IPS DF 4.7 (cell line): ENCODE results near the gene LMTK2.

Experiments
- DNase-seq: peaks from one replicate; pipeline ENCODE4 v3.0.0-alpha.2; 2013; ENCODE audit warnings: low spot score; ENCODE audit errors: extremely low read depth

The LMTK2 gene

DNA sequence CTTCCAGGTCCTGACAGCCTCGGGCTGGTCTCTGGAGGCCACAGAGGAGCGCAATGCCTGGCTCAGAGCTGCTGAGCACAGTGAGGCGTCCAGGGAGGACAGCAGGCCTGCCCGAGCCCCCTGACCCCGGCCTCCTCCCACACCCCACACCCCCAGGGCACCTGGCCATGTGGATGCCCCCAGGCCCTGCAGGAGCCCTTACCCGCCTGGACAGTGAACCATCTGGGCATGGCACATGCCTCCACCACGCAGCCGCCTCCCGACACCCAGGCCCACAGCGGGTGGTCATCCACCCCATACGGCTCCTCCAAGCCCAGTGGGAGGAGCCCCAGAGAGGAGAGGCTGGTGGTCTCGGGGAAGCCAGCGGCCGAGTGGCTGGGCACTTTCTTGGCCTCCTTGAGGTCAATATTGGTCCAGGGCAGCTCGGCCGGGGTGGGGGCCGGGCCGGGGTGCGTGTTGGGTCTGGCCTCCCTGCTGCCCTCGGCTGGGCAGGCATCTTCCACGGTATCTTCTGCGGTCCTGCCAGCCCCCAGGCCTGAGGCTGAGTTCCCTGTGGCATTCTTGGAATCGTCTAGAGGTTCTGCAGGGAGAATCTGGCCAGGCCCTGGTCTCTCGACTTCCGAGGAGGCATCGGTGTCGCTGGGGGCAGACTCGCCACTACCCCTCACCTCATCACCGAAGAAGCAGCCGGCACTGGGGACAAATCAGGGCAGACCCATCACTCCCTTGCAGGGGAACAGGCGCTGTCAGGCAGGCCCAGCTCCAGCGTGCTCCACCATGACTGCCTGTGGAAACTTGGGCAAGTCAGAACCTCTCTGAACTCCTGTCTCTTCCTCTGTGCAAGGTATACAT, 126.8 kb downstream of the LMTK2 start:
- DNase-seq: no peak

DNA sequence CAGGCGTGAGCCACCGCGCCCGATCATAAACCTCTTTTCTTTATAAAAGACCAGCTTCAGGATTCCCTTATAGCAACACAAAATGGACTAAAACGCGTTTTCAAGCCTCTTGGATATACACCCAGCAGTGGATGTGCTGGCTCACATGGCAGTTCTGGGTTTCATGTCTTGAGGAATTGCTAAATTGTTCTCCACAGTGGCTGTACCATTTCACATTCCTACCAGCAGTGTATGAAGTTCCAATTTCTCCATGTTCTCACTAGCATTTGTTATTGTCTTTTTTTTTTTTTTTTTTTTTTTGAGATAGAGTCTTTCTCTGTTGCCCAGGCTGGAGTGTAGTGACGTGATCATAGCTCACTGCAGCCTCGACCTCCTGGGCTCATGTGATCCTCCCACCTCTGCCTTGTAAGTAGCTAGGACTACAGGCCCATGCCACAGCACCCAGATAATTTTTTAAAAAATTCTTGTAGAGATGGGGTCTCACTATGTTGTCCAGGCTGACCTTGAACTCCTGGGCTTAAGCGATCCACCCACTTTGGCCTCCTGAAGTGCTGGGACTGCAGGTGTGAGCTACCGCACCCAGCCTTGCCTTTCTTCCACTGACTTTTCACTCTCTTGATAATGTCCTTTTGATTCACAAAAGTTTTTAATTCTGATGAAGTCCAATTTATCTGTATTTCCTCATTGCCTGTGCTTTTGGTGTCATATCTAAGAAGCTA, 127.9 kb downstream of the LMTK2 start:
- DNase-seq: no peak

DNA sequence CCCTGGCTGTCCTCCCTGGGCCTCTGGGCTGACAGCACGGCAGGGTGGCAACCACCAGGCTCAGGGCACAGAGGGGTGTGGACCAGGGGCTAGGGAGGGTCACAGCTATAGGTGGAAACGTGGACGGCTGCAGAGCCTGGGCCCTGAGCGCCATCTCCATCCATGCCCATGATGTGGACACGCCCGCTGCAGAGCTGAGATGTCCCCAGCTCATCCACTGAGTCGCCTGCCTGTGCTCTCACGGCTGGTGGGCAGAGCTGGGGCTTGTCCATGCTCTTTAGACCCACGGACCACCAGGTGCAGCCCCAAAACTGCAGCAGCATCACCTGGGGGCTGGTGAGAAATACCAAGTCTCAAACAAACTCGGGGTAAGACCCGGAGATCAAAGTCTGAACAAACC, 129.2 kb downstream of the LMTK2 start:
- no peak for DNase-seq

DNA sequence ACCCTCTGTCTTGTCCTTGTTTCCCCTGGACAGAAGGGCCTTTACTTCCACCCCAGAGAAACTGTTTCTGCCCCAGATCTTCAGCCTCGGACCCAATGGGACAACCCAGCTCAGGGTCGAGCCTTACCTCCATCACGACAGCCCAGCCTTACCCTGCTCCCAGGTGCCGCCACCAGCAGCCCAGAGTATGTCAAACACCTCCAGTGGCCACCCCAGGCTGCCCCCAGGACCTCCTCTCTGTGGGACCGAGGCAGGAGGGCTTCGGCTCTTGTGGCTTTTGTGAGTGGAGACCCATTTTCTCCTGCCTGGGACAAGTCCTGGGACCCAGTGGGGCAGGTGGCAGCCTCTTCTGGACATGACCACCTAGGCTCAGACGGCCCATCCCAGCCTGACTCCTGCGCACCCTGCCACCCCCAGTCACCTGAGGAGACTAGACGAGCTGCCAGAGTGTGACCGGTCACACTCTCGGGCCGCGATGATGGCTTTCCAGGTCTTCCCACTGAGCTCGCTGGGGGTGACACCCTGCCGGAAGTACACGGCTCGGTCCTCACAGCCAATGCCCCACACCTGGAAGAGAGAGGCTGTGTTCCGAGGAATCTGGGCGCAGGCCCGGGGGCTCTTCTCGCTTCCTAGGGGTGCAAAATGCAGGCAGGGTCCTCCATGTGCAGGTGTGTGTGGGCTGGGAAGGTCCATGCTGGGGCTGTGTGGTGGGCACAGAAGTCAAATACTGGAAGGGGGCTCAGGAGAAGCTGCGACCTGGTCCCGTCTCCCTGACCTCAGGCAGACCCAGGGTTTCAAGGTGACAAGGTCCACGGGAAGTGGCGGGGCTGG, 129.9 kb downstream of the LMTK2 start:
- DNase-seq: no peak

DNA sequence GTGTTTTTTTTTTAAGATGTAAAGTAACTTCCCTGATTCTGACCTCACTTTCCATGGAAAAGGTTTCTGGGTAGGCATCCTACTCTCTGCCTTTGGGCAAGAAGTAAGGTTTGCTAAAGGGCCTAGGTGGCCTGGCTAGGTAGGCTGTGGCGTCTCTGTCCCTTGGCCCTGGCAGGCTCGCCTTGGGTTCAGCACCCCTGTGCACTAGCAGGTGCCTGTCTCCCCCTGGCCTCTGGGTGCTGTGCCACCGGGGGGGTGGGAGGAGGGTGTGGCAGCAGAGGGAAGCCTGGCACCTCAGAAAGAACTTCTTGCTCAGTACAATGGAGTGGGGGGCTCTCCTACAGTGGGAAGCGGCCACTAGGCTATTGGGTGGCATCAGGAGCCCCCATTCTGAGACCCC, 131.4 kb downstream of the LMTK2 start:
- DNase-seq: no peak

DNA sequence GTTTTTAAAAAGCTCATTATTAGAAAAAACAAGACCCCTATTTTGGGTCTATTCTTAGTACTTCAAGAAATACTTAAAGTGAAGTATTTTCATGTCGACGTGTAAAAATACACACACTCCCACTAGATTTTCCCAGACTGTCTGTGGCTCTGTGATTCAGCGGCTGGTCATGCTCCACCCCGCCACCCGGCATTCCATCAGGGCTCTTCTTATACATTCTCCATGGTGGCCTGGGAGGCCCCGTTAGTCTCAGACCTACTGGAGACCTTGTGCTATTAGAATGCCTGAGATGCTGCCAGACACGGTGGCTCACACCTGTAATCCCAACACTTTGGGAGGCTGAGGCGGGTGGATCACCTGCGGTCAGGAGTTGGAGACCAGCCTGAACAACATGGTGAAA, 132.3 kb downstream of the LMTK2 start:
- DNase-seq: no peak

DNA sequence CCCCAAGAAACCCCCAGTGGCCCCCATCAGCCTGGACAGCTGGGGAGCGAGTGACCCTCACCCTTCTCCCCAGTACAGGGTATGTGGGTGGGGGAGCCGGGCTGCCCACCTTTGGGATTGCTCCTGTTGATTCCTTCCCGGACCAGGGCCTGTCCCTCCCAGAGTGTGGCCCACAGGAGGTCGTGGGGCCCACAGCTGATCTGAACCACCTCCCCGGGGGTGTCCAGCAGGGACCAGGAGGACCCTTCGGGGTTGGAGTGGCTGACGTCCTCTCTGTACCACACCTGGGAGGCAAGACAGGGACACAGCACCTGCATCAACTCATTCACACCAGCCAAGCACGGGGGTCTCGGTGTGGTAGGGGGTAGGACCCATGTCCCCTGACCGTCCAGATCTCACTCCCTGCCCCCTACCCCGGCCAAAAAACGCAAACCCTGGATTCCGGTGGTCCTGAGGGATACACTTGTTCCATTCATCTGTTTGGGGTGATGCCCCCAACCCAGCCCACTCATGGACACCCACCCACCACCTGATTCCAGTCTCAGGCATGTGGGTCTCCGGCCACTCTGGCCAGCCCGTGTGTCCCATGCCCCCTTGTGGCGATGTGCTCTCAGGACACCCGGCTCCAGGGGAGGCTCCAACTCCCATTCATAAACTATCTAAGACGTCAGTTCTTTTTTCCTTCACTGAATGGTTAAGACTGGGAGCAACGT, 134.5 kb downstream of the LMTK2 start:
- DNase-seq: no peak

DNA sequence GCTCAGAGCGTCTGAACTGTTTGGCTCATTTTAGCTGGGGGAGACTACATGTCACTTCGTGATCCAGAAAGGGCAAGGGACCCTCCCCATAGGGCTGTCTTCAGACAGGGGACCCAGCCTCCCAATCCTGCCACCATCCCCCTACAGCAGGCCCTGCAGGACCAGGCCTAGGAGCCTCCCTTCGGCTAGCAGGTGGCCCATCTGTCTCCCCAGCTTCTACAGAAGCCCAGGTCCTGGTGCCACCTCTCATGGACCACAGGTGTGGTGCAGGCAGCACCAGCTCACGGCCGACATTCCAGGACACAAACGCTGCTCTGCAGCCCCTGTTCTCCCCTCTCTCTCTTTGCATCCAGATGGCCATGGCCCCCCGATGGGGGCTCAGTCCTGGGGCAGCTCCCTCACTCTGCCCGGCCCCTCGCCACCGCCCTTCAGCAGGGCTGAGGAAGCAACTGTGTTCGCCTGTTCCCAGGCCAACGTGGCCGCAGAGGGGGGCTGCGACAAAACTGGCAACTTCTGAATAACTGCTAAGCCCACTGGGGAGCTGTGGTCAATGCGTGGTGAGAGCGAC, 135.1 kb downstream of the LMTK2 start:
- no peak for DNase-seq

DNA sequence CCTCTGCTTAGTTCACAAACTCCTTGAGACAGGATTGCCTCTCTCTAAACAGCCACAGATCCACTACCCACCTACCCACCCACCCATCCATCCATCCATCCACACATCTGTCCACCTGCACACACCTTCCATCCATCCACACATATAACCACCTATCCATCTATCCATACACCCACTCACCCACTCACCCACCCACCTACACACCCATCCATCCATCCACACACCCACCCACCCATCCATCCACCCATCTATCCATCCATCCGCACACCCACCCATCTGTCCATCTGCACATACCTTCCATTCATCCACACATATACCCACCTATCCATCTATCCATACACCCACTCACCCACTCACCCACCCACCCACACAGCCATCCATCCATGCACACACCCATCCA, 135.7 kb downstream of the LMTK2 start:
- DNase-seq: no peak

DNA sequence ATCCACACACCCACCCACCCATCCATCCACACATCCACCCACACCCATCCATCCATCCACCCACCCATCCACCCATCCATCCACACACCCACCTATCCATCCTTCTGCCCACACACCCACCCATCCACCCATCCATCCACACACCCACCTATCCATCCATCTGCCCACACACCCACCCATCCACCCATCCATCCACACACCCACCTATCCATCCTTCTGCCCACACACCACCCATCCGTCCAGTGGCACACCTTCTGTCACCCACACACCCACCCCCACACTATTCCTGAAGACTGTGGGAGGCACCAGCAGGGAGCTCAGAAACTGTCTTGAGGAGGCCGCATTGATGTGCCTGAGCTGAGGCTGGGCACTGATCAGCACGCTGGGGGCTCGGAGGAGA, 136.3 kb downstream of the LMTK2 start:
- no peak for DNase-seq

DNA sequence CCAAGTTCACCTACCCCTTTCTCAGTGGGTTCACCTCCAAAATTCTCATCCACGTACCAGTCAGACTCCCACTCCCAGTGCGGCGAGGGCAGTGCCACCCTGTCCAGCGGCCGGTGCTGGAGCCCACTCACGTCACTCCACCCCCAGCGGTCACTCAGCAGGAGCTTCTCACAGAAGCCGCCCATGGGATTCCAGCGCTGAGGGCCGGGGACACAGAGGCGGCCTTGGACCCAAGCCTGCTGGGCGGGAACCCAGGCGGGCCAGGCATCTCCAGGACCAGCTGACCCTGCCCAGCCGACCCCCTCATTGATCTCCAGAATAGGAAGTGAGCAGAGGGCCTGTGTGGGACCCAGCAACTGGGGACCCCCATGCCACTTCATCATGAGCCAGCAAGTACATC, 138.2 kb downstream of the LMTK2 start:
- no peak for DNase-seq

DNA sequence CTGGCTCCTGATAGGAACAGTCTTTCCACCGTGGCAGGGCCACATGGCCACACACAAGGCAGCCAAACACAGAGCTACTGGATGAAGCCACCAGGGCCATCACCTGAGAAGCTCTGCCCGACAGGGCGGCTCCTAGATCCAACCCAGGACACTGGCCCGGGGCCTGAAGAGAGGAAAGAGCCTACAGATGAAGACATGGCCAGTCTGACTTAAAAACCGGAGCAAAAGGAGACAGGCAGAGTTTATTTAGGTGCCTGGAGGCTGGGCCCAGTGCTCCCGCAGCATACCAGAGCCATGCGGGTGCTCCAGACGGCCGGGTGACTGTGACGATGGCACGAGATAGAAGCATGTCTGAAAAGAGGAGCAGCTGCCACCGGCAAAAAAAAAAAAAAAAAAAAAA, 141.5 kb downstream of the LMTK2 start:
- no peak for DNase-seq

DNA sequence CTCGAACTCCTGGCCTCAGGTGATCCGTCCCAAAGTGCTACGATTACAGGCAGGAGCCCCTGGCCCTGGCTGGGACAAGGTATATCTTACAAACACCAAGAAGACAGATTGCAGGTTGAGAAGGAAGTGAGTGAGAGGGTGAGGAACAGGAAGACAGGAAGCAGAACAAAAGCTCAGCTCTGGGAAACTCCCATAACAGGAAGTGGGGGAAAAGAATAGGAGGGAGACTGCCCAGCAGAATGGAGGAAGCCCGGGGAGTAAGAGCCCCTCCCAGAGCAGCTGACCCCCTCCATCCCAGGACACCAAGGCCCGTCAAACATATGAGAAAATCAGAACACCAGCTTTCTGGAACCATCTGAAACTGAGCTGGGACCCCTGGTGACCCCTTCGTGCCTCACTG, 142.4 kb downstream of the LMTK2 start:
- no peak for DNase-seq

DNA sequence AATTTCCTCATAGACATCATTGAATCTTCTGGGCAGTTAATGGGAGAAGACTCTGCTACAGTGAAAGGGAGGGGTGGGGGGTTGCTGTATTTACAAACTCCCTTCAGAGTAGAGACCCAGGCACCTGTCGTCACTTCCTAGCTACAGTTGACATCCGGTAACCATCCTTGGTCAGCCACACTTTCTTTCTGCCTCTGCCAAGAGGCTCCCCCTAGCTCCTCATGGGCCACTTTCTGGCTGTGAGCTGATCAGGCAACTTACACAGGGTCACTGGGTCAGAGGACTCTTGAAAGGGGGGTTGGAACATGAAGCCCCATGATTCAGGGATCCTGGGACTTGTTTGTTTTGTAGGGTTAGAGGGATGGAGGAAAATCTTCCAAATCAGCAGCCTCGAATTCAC, 144.1 kb downstream of the LMTK2 start:
- no peak for DNase-seq

DNA sequence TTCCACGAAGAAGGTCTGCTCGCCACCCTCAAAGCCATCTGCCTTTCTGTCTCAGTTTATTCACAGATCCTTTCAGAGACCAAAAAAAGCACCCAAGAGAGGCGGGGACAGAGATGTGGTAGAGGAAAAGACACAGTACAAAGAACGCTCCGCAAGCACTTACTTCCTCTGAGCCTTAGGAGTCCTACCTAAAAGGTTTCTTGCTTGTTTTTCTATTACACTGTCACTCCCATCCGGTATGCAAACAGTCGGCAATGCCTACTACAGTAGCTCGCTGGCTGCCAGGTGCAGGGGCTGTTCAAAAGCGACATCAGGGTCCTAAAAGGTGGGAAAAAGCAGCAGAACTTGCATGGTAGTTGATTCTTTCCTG, 144.6 kb downstream of the LMTK2 start:
- no peak for DNase-seq

DNA sequence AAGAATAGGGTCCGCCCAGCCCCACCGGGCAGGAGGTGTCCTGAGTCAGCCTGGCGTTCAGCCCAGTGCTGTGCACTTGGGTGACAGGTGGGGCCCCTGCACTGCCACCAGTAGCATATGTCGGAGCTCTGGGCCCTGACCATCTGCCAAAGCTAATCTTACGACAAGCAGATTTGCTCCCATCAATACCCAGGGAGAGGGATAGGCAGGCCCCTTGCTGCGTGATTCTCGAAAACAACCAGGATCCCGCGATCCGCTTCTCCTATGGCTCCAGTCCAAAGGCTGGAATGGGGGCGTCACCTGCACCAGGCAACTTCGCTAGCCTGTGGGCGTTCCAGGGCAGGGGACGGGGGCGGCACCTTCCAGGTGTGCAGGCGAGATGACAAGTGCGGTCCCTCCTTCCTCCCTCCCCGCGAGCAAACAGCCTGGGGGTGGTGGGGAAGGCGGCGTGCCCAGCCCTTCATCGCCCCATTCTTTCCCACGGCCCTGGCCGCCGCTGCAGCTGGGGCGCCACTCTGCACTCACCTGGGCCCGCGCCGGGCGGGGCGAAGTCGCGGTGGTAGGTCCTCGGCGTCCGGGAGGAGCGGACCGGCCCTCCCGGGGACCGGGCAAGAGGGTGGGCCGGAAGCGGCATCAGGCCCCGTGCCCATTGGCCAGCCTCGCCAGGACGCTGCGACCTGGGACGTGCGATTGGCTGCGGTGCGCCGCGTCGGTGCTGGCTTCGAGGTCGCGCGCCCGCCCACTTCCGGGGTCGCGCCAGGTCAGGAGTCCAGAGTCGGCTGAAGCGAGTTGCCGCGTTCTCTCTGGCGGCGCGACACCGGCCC, 145.2 kb downstream of the LMTK2 start, which contains the start of gene TECPR1:
TECPR1 (minus strand) TSS at position 632 of the 824 bp plus-strand sequence. CDS start 6,086 bp downstream, outside the sequence.
- DNase-seq: peak; percentile 69

DNA sequence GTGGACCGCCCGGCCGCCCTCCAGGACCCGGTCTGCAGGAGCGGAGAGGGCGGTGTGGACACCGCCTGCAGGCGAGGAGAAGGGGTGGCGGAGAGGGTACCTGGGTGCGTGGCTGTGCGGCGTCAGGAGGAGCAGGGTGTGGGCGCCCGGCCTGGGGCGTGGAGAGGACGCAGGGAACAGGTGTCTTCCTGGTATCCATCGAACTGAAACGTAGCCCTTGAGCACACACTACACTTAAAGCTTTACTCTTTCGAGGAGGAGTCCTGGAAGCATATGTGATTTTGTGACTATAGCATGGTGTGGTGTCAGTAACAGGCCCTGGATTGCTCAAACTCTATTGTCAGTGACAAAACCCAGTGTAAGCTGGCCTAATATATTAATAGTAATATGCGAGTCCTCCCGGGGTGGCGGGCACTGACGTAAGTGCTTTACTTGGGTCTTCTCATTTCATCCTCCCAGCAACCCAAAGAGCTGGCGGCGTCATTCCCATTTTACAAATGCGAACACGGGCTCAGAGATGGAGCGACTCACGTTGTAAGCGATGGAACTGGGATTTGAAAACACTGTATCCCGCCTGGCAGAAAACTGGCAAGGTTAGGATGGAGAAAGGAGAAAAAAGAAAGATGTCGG, 145.9 kb downstream of the LMTK2 start:
- no peak for DNase-seq

DNA sequence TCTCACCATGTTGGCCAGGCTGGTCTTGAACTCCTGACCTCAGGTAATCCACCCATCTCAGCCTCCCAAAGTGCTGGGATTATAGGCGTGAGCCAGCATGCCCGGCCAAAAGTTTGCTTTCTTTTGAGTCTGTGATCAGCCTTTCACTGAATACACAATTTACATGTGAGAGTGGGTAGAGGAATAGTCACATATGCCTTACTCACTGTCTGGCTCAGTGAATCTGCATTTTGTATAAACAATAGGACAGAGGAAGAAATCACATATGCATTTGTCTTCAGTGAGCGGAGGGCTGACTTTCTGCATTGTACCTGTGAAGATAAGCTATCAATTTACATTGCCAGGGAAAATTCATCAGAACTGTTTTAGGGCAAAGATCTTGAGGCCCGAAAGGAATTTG, 147.9 kb downstream of the LMTK2 start:
- DNase-seq: no peak

DNA sequence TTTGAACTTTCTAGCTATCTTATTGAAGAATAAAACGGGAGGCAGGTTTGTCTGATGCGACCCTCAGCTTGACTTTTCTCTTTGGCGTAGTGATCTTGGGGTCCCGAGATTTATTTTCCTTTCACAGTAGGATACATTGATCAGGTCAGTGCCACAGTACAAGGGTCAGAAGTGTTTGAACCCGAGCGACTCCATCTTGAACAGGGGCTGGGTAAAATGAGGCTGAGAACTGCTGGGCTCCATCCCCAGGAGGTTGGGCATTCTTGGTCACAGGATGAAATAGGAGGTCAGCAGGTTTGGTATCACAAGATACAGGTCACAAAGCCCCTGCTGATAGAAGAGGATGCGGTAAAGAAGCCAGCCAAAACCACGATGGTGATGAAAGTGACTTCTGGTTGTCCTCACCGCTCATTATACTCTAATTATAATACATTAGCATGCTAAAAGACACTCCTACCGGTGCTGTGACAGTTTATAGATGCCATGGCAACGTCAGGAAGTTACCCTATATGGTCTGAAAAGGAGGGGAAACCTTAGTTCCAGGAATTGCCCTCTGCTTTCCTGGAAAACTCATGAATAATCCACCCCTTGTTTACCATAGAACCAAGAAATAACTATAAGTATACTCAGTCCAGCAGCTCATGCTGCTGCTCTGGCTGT, 148.4 kb downstream of the LMTK2 start:
- DNase-seq: no peak
